ENCODE measurements around the gene IST1.
"Not testable (repeated sequence)": the region's sequence is repeated elsewhere in the genome, so short reads cannot be mapped to it uniquely, and the experiment has no call there.

Gene IST1

GRCh38 chr16:71902656-71903365 lies 7.5 kb downstream of the IST1 start:
- H3K4me3 ChIP-seq (replicated peaks; ENCODE audit: low read depth, low read length): no peak overlapping the region
- no peak for DNase-seq (ENCODE audit: low read depth)
- TF ChIP-seq CTCF (IDR thresholded peaks at IDR 0.05; ENCODE audit: low read length, missing control alignments): no peak

GRCh38 chr16:71903608-71904007 lies 8.3 kb downstream of the IST1 start:
- TF ChIP-seq CTCF (IDR thresholded peaks at IDR 0.05; ENCODE audit: low read length, missing control alignments): no peak
- DNase-seq (ENCODE audit: low read depth): no peak
- no peak overlapping the region for H3K4me3 ChIP-seq (replicated peaks; ENCODE audit: low read depth, low read length)

DNA sequence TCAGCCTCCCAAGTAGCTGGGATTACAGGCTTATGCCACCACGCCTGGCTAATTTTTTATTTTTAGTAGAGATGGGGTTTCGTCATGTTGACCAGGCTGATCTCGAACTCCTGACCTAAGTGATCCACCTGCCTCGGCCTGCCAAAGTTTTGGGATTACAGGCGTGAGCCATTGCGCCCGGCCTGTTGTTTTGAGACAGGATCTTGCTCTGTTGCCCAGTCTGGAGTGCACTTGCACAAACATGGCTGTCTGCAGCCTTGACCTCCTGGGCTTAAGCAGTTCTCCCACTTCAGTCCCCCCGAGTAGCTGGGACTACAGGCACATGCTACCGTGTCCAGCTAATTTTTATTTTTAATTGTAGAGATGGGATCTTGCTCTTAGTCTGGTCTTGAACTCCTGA lies 8.9 kb downstream of the IST1 start:
- DNase-seq (ENCODE audit: low read depth): no peak
- no peak overlapping the region for H3K4me3 ChIP-seq (replicated peaks; ENCODE audit: low read depth, low read length)
- TF ChIP-seq CTCF (IDR thresholded peaks at IDR 0.05; ENCODE audit: low read length, missing control alignments): no peak

DNA sequence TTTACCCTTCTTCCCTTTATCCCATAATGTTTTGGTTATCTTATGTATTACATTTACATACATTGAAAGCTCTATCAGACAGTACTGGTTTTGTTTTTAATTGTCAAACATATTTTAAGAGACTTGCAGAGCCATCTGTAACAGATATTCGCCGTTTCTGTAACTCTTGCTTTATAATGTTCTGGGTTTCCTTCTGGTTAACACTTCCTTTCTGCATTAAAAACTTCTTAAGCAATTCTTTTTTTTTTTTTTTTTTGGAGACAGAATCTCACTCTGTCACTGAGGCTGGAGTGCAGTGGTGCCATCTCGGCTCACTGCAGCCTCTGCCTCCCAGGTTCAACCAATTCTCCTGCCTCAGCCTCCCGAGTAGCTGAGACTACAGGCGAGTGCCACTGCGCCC lies 10.4 kb downstream of the IST1 start:
- not testable (repeated sequence) for DNase-seq (ENCODE audit: low read depth); H3K4me3 ChIP-seq (replicated peaks; ENCODE audit: low read depth, low read length)

DNA sequence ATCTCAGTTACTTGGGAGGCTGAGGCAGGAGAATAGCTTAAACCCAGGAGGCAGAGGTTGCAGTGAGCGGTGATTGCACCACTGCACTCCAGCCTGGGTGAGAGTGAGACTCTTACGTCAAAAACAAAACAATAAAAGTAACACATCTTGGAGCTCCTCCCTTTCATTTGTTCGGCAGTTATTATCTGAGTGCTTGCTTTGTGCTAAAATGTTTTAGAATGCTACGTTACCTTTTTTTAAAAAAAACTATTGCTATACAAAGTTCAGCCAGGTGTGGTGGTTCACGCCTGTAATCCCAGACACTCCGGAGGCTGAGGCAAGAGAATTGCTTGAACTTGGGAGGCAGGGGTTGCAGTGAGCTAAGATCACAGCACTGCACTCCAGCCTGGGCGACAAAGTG lies 15.8 kb downstream of the IST1 start:
- H3K4me3 ChIP-seq (replicated peaks; ENCODE audit: low read depth, low read length): no peak overlapping the region
- DNase-seq (ENCODE audit: low read depth): no peak
- no peak for TF ChIP-seq CTCF (IDR thresholded peaks at IDR 0.05; ENCODE audit: low read length, missing control alignments)

- no peak for DNase-seq (ENCODE audit: low read depth)
- TF ChIP-seq CTCF (IDR thresholded peaks at IDR 0.05; ENCODE audit: low read length, missing control alignments): no peak
- no peak overlapping the region for H3K4me3 ChIP-seq (replicated peaks; ENCODE audit: low read depth, low read length)
Measured at GRCh38 chr16:71912534-71913275, 17.4 kb downstream of the IST1 start.

- H3K4me3 ChIP-seq (replicated peaks; ENCODE audit: low read depth, low read length): no peak overlapping the region
- DNase-seq (ENCODE audit: low read depth): no peak
- TF ChIP-seq CTCF (IDR thresholded peaks at IDR 0.05; ENCODE audit: low read length, missing control alignments): no peak
Measured at GRCh38 chr16:71914802-71915201, 19.5 kb downstream of the IST1 start.
